HG02943 (cell line): ENCODE data around the gene CLNK.

Experiments
- ATAC-seq: cut with Tn5 transposase; IDR thresholded peaks from one replicate; pipeline ENCODE4 v1.9.1; 2021; ENCODE audit warnings: mild to moderate bottlenecking, low read depth, moderate library complexity; ENCODE audit not compliant: unreplicated experiment

Gene CLNK

DNA sequence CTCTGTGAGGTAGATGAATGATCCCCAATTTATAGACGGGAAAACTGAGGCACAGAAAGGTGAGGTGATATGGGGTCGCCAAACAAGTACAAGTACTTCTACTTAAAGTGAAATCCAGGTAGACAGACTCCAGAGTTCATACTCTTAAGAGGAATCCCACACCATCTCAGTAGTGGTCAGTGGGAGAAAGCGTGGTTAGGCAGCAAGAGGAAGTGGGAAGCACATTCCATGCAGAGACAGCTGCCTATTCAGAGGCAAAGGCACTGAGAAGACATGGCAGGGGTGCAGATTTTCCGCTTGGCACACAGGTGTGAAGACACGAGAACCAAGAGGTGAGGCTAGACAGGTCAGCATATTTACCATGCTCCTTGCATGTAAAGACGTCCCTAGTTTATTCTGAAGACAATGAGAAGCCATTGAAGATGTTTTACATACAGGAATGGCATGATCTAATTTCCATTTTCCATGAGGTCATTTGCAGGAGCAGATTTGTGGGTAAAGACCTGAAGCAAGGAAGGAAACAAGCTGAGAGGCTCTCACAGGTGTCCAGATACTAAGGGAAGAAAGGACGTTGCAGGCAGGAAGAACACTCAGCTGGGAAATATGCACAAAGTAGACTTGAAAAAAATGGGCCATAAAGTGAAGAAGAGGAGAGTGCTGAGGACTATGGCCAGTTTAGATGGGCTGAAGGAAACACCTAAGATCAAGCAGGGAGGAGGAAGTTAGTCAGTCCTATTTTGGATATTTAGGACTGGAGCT lies 17.3 kb upstream of the CLNK start:
- ATAC-seq, result no peak

DNA sequence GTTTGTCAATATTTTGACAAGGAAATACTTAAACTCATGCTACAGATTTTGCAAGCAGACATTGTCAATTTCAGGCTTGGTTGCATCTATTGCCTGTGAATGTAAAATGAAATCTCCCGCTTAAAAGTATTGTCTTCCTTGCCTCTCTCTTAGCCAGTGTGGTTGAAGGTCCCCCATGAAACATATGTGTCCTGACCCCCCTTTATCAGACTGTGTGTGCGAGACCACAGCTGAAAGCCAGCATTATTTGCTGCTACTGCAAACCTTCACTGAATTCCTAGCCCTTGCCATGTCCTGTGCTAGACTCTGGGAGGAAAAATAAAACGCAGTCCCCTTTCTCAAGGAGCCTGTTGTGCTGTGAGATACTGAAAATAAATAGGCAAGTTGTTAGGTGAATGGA lies 16.6 kb upstream of the CLNK start:
- ATAC-seq, result no peak

DNA sequence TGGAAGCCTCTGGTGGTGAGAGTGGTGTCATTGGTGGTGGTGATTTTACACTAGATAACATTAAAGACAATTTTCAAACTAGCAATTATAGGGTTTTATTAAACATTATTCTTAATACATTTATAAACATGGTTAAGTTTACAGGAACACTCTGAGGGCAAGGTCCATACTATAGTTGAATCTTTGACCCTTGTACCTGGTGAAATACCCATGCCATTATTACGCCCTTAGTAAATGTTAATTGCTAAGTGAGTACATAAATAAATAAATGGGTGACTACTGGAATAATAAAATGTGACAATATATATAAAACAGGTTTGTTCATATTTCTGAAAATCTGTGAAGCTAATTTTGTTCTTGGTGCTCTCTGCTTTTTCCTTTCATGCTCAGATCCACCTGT lies 13.6 kb upstream of the CLNK start:
- ATAC-seq, result no peak

DNA sequence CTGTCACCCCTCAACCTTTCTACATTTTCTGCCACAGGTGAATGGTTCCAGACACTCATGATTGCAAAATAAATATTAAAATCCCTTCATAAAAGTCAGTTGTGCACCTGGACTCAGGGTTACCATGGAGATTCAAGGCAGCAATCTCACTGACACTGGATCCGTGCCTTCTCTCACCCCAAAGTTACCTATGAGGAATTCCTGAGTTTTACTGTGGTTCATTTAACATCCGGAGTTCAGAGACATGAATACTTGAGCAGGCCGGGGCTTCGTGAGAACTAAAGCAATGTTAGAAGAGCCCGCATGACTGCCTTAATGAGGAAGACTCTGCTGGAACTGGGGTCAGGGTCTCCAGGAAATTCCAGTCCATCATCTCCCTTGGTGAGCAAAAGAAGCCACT lies 12.5 kb upstream of the CLNK start:
- no peak for ATAC-seq

DNA sequence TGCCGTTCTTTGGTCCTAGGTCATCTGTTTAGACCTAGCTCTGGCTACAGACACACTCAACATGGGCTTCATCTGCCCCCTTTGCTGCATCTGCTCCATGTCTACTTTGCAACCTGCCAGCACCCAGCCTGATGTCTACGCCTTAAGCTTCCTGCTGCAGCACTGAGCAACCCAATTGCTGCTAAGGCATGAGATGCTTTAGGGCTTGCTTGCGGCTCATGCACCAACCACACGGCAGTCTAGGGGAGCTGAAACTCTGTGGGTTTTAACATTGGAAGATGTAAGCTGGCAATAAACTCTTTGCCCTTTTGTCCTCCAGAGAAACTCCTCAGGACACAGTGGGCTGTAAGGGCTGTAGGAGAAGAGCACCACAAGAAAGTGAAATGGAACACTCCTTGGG lies 11.7 kb upstream of the CLNK start:
- ATAC-seq, result no peak

DNA sequence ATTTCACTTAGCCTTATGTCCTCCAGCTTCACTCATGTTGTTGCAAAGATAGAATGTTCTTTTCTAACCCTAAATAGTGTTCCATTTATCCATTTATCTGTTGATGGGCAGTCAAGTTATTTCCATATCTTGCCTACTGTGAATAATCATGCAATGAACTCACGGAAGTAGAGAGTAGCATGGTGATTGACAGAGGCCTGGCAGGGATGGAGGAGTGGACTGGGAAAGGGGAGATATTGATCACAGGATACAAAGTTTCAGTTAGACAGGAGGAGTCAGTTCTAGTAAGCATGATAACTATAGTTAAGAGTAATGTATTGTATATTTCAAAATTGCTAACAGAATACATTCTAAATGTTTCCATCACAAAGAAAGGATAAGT lies 10.3 kb upstream of the CLNK start:
- ATAC-seq, result no peak

DNA sequence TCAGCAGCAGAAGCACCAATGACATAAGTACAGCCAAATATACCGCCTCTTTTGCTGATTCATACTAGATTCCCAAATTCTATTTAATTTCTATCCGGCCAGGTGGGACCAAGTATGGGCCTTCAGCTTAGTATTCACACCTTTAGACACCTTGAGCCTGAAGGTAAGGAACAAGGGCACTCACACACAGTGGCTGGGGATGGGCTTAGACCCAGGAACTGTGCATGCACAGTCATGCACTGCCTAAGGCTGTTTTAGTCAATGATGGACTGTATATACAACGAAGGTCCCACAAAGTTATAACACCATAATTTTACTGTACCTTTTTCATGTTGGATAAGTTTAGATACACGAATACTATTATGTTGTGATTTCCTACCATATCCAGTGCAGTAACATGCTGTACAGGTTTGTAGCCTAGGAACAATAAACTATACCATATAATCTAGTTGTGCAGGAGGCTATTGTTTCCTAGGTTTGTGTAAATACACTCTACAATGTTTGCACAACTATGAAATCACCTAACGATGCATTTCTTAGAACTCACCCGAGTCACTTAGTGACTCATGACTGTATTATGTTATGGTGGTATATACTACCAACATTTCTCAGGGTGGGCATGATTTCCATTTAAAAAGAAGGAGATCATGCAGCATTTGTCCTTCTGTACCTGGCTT lies 9.7 kb upstream of the CLNK start:
- ATAC-seq, result no peak

DNA sequence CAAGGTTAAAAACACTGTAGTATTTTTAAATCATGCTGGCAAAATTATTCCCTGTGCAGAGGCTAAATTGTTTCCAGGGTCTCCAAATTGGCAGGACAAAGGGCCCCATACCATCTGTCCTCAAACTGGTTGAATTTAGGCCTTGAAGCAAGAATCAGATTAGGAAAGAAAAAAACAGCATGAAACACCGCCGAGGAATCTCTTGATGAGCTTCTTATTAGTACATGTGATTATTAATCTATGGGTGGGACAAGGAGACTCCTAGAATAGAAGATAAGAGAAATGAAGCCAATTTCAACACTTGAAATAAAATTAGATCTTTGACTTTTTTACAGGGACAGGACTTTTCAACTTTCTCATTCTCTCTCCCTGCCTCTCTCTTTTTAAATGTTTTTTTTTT lies 7.1 kb upstream of the CLNK start:
- ATAC-seq, result no peak

DNA sequence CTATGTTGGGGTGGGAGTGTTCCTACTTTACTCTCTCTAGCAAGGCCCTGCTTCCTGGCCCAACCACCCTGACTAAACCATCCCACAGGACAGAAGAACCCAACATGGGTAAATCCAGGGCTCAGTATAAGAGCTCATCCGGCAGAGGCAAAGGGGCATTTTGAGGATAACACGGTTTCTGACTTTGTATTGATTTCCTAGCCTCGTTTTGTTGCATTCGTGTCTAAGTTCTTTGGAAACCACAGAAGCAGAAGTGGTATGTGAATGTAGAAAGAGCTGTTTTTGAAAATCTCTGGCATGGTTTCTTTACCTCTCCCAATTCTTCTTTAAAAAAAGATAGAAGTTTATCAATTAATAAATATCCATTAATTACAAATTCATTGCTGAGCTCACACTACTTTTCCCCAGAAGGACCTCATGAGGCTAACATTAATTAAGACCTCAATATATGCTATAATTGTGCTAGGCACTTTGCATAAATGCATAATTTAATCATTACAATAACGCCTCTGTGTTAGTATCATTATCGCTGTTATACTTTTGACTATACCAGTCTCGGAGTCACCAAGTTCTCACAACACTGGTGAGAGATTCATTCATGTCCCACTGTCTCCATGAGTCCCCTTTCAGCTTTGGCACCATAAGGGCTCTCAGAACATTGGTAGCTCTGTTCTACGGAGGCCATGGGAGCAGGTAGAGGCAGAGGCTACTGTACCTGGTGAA lies 5.8 kb upstream of the CLNK start:
- ATAC-seq, result peak; percentile 44

DNA sequence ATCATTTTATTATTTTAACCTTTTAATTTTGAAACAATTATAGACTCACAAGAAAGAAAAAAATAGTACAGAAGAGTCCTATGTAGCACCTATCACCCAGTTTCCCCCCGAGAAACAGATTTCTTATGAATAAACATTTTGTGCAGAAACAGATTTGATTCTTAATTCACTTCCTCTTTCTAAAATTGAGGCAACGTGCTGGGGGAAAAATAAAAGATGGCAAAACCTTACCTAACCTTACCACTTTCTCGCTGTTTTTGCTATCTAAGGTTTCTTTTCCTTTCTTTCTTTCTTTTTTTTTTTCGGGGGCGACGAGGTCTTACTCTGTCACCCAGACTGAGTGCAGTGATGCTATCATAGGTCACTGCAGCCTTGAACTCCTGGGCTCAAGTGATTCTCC lies 4.3 kb upstream of the CLNK start:
- no peak for ATAC-seq

DNA sequence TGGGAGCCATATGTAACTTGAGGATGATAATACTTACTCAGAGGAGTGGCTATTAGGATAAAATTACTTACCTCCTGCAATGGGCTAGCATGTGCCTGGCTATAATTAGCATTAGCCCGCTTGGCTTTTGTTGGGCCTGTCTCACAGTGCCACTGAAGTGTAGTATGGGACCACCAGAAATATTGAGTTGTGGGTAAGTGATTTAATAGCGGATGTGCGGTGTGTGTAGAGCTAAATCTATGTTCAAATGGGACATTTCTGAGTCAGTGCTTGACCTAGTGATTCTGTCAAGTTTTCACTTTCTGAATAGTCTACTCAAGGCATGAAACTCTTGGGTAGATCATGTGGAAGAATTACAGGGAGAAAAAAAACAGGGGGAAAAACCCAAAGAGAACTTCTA lies 3.5 kb upstream of the CLNK start:
- no peak for ATAC-seq

DNA sequence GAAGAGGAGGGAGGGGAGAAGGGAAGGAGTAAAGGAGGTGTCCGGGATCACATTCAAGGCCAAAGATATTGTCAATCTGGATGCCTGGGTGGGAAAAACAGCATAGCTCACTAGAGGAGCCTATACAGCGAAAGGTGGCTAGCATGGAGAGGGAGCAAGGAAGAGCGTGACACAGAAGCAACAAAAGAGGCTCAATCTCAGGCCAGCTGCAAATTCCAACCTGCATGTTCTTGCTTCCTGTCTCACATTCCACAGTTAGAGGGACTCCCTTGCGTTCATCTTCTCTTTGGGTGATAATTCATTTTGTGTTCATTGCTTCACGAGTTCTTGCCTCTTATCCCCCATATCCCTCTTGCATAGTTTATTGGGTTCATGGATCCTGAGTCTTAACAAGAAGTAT lies 3.0 kb upstream of the CLNK start:
- ATAC-seq, result no peak

DNA sequence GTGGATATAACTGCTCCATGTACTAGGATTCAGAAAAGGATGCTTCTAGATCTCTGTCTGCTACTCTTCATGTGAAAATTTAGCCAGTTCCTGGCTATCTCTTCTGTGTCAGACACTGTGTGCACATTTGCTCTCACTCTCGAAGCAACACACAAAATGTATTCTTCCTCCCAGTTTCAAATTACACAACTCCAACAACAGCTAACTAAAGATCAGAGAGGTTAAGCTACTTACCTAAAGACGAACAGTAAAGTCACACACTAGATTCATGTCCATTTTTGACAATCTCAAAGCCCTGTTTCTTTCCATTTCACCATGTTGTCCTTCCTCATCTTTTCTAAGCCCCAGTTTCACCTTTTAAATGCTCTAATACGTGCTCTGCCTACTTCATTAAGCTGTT lies 2.2 kb downstream of the CLNK start:
- ATAC-seq, result no peak

DNA sequence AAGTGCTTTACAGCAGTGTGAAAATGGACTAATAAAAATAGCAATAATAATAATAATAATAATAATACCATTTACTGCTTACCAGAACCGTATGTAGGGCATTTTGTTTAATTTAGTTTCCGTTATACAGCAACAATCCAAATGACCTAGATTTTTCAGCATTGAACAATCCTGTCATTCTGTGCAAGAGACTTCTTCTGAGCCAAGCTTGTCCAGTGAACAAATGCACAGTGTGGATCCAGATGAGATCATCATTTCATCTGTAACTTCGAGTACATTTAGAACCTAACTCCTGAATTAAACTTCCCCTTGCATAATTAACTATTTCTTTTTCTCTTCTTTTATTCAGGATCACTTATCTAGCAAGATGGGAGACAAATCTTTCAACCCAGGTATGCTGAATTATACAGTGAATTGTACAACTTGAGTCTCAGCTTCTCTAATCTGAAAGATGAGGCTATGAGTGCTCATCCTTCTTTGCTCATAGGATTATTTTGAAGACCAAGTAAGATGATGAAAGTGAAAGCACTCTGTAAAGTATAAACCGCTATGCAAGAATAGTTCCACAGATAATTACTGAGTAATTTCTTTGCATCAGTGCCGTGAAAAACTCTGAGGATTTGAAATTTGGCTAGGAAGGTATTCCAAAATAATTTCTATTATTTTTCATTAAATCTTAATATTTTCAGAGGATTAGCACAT lies 6.6 kb downstream of the CLNK start:
- no peak for ATAC-seq

DNA sequence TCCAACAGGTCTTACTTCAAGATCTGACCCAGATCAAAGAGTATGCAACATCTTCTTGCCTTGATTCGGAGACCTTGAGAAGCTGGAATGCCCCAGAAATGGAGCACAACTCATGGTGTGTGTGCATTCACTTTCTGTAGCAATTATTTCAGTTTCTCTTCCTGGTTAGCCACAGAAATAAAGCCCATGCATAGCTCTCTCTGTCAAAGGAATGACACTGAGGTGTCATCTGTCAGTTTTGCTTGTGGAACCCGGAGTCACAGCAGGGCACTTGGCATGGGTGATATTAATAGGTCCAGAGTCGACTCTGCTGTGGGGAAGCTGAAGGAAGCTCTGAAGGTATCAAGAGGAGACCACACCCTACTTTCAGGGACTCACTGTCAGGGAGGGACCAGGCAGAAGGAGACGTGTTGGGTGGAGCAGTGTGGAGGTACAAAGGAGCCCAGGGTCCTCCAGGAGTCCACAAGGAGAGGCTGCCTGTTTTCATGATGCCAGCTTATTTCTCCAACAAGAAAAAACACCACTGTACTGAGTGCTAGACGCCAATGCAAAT lies 10.7 kb downstream of the CLNK start:
- ATAC-seq, result peak; percentile 57

DNA sequence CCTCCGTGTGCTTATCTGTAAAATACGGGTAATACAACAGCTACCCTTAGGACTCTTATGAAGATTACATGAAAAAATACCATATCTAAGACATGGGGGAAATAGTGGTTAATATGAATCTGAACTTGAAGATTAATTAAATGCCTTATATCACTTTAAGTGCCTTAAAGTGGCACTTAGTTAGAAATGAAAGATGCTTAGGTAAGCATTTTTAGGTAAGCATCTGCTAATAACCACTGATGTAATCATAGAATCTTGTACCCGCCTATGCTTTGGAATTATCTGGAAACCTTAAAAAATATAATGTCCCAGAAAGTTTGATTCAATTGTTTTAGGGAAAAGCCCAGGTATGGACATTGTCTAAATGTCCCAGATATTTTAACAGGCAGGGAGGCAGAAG lies 12.2 kb downstream of the CLNK start:
- no peak for ATAC-seq

DNA sequence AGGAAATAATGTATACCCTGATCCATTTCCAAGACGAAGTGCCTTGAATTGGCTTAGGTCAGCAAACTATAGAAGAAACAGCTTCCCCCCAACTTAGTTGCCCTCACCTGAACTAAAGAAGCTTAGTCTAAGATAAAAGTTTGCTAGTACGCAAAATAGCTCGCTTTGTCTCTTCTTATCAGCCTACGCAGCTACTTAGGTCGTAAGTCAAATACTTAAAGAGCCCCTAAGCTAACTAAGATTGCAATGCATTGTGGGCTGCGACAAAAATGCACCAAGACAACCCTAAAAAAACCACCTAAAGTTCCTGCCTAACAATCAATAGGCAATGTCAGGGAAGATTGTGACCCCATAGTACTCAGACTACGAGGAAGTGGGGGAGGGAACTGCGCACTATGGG lies 12.8 kb downstream of the CLNK start:
- ATAC-seq, result no peak

DNA sequence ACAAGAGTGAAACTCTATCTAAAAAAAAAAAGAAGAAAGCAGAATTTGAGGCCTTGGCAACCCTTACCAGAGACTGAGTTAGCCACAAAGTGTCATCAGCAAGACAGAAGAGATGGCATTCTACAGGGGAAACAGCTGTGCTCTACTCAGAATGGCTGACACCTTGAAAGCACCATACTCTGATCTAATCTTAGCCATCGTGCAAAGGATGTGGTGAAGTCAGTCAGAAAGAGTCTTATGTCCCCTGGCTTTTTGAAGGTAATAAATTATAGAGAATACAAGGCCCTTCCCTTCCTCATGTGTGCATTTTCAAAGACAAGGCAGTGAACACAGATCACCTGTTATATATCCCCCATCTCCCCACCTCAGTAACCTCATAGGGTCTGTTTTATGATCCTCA lies 13.2 kb downstream of the CLNK start:
- ATAC-seq, result peak; percentile 91

DNA sequence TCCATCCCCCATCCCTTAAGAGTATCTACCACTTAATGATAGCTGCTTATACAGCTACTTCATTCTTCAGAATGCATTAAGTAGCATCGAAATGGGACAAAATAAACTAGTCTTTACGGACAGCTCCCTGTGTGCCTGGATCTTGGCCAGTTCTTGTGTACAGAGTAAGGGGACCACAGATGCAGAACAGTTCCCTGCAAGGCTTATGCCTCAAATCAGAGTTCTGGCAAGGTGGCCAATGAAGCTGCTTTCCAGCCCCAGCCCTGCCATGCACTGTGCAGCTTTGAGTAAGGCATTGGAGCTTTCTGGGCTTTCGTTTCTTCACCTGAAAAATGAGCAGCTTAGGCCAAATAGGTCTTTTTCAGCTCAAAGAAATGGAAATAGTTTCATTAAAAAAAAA lies 14.2 kb downstream of the CLNK start:
- no peak for ATAC-seq

DNA sequence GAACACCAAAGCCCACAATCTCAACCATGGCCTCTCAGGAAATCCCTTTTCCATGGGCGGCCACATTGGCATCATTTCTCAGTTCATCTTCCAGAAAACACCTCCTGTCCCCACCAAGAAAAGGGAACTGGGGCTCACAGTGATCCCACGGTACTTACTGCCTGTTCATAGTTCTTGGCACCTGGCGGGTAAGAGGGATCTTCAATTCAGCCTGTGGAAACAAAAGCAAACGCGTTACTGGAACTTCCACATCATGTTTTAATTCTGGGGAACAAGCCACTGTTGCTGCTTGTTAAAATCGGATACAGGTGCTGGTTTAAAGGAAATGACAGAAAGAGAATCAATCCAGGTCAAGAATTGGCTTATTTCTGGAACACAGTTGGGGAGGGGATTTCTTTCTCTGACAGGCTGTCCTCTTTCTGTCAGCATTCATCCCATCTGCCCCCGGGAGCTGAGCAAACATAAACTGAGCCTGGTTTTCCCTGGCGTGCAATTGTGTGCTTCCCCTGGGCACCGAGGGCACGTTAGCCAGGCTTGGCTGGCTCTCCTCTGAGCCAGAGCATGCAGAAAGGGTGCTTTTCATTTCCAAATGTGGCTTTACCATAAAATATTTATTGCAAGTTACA lies 16.8 kb downstream of the CLNK start:
- ATAC-seq, result no peak
